Lower leg skin (tissue), 3 donors: ENCODE measurements around the gene KRTAP10-1.

Experiments used
- POLR2A ChIP-seq, 2 donors: fragments of 450-650 bp; IDR thresholded peaks; one replicate each; pipeline ENCODE4 v1.6.1; 2016 to 2017; ENCODE audit warnings: antibody characterized with exemption in 2 of 2, mild to moderate bottlenecking in 1 of 2, moderate library complexity in 1 of 2
- TF ChIP-seq, protein P1 (sequence below), 3 donors: fragments of 450-650 bp; IDR thresholded peaks; one replicate each; pipeline ENCODE4 v1.5.1; 2016; ENCODE audit warnings: antibody characterized with exemption in 3 of 3, mild to moderate bottlenecking in 3 of 3, moderate library complexity in 2 of 3

DNA sequence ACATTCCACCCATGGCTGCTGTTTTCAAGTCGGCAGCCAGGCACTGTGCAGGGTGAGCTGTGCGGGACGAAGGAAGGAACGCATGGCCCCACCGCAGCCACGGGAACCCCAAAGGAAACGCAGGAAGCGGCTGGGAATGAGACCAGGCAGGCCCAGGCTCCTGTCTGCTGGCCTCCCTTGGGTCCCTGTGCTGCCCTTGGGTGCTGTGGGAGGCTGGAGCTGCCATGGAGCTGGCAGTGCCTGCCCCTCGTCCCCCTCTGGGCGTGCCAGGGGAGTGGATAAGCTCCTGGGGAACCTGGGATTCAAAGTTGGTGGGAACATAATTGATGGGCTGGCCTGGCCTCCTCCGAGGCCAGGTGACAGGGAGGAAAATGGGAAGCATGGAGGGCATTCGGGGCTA lies 28.3 kb upstream of the KRTAP10-1 start:
- TF ChIP-seq, protein P1, sequence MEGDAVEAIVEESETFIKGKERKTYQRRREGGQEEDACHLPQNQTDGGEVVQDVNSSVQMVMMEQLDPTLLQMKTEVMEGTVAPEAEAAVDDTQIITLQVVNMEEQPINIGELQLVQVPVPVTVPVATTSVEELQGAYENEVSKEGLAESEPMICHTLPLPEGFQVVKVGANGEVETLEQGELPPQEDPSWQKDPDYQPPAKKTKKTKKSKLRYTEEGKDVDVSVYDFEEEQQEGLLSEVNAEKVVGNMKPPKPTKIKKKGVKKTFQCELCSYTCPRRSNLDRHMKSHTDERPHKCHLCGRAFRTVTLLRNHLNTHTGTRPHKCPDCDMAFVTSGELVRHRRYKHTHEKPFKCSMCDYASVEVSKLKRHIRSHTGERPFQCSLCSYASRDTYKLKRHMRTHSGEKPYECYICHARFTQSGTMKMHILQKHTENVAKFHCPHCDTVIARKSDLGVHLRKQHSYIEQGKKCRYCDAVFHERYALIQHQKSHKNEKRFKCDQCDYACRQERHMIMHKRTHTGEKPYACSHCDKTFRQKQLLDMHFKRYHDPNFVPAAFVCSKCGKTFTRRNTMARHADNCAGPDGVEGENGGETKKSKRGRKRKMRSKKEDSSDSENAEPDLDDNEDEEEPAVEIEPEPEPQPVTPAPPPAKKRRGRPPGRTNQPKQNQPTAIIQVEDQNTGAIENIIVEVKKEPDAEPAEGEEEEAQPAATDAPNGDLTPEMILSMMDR (IDR thresholded peaks at IDR 0.05), result no peak
- no peak for TF ChIP-seq POLR2A (IDR thresholded peaks at IDR 0.05)
